Keratinocyte (primary cell): Measurements from ENCODE around the gene RABEP1.

Source experiments
- CTCF ChIP-seq, 3 experiments: IDR thresholded peaks in 1 of 3; conservative IDR thresholded peaks in 1 of 3; optimal IDR thresholded peaks in 1 of 3; 2 replicates in 2 of 3; 3 replicates in 1 of 3; pipeline versions ENCODE3 to v1.5.1; 2011; ENCODE audit warnings: low read length in 3 of 3, mild to moderate bottlenecking in 3 of 3, moderate library complexity in 2 of 3, control low read depth in 1 of 3, inconsistent platforms in 1 of 3; ENCODE audit not compliant: insufficient read depth in 2 of 3; ENCODE audit errors: extremely low read depth in 1 of 3
- EZH2 ChIP-seq: IDR thresholded peaks from one replicate; pipeline ENCODE4 v1.6.1; 2012; ENCODE audit warnings: inconsistent platforms, mild to moderate bottlenecking, low read length, moderate library complexity

- TF ChIP-seq CTCF (optimal IDR thresholded peaks at IDR 0.05 in 1 of 3, IDR thresholded peaks at IDR 0.05 in 1 of 3, conservative IDR thresholded peaks at IDR 0.05 in 1 of 3; ENCODE audit: extremely low read depth in 1 of 3, insufficient read depth in 2 of 3, low read length in 3 of 3) (no peak), EZH2 (no peak)
These were observed 148.4 kb downstream of the RABEP1 start for GRCh38 chr17:5430413-5430999.
